ENCODE measurements around the gene THOP1.

THOP1 gene

DNA sequence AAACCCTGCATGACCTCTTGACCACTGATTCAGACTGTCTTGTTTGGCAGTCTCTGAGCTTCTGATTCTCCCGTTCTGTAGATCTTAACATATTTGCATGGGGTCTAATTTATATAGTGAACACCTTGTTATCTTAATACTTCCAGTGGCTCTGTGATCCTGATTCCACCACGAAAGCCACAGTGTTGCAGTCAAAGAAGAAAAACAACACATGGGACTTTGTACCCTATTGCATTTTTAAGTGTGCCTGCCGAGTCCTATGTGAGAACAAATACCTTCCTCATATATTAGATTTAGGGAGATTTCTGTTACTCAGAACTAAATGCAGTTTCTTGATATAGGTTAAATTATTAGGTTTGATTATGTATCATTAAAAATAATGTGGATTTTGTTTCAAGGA is 69.5 kb downstream of the THOP1 start:
- DNase-seq (ENCODE audit: low read depth) = no peak

DNA sequence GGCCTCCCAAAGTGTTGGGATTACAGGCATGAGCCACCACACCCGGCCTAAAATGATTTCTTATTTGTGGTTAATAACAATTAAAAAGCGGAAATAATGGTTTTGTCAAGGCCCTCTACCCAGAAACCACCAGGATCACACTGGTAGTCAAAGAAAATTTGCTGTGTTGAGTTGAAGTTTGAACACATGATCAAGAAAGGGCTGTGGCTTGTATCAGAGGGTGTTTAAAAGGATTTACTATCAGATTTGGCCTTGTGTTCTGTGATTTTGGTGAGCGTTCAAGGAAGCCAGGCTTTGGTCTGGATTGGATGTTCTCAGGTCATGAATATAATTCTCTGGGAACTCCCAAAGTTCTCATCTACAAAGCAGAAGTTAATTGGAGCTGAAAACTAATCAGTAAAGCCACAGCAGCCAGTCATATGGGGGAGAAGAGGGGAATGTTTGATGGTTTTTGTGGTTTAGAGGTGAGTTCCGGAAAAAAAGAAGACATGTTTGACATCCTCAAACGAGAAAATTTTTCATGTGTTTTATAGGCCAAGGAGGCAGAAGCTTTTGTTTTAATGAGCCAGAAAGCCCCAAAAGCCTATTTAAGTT is 71.3 kb downstream of the THOP1 start:
- DNase-seq (ENCODE audit: low read depth) = no peak

DNA sequence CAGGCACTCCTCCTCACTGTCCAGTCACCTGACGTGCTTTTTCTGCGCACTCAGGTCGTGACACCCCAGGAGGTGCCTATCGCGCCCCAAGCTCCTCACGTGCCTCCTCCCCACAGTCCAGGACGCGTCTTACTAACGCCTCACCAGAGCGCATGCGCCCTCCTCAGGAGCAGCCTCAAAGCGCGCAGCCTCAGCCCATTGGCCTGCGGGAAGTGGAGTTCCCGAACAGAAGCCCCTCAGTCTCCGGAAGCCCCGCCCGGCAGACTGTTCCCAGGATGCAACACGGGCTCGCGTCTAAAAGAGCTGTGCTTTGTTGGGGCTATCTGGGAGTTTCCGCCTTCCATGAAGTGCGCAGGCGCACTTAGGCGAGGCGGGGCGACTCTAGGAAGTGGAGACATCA is 73.6 kb downstream of the THOP1 start:
- DNase-seq (ENCODE audit: low read depth) = no peak

DNA sequence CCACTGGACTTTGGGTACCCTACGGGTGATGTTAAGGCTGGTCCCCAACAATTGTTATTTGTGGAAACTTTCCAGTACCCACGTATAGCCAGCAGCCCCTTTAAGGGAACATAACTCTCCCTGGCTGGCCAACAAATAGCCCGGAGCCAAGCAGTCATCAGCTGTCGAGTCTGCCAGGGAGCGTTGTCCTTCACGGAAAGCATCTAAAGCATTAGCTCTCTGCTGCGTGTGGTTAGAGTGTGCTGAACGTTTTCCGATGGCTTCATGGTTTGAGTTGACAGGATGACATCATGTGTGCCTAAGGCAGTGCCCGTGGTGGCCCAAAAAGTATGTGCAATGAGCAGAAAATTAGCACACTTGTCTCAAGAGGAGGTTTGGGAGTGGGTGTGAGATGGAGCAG is 78.5 kb downstream of the THOP1 start:
- DNase-seq (ENCODE audit: low read depth) = no peak
